GM19452 (cell line): ENCODE results near the gene VCX3A.
"Not testable (repeated sequence)": the region's sequence is repeated elsewhere in the genome, so short reads cannot be mapped to it uniquely, and the experiment has no call there.

Experiments
- ATAC-seq: cut with Tn5 transposase; IDR thresholded peaks from one replicate; pipeline ENCODE4 v1.9.1; 2021; ENCODE audit not compliant: unreplicated experiment

VCX3A gene

GRCh38 chrX:6535018-6535417 is at the start of gene VCX3A:
Gene VCX3A (minus strand): TSS chrX:6535118. CDS start chrX:6534497, 621 bp downstream.
- not testable (repeated sequence) for ATAC-seq

- ATAC-seq: no peak
These were observed 39.8 kb upstream of the VCX3A start for GRCh38 chrX:6574762-6575161.

- ATAC-seq: no peak
These were observed 33.1 kb upstream of the VCX3A start for GRCh38 chrX:6568031-6568430.

GRCh38 chrX:6558979-6559378 is 24.1 kb upstream of the VCX3A start:
- no peak for ATAC-seq

GRCh38 chrX:6557690-6558089 is 22.8 kb upstream of the VCX3A start:
- no peak for ATAC-seq

GRCh38 chrX:6550999-6551398 is 16.1 kb upstream of the VCX3A start:
- no peak for ATAC-seq

- no peak for ATAC-seq
These were observed 10.8 kb upstream of the VCX3A start for GRCh38 chrX:6545712-6546111.

- ATAC-seq: no peak
These were observed 8.3 kb downstream of the VCX3A start for GRCh38 chrX:6526564-6527136.

- ATAC-seq: no peak
These were observed 17.5 kb downstream of the VCX3A start for GRCh38 chrX:6517376-6517775.

GRCh38 chrX:6506444-6506843 is 28.5 kb downstream of the VCX3A start:
- ATAC-seq: no peak

GRCh38 chrX:6505960-6506359 is 29.0 kb downstream of the VCX3A start:
- no peak for ATAC-seq

GRCh38 chrX:6500719-6501118 is 34.2 kb downstream of the VCX3A start:
- ATAC-seq: no peak

GRCh38 chrX:6498324-6498723 is 36.6 kb downstream of the VCX3A start:
- no peak for ATAC-seq
